Effector memory CD8-positive, alpha-beta T cell (primary cell): ENCODE measurements around the gene FZD8.
A peak's percentile ranks its signal among the peaks of the same experiment; 100 is the strongest.

Experiments
- ATAC-seq: fragments of 150-1000 bp; cut with Tn5 transposase; replicated peaks from 2 replicates; pipeline ENCODE4 v1.10.0; 2021; ENCODE audit warnings: mild to moderate bottlenecking, moderate library complexity
- DNase-seq, 3 experiments: peaks; one replicate each; pipeline ENCODE4 v3.0.0; 2021
- H3K27ac Mint-ChIP-seq, 2 donors: one replicate each; pipeline ENCODE4 v1.8.0; 2022; ENCODE audit warnings: mild to moderate bottlenecking in 2 of 2, mixed read lengths in 2 of 2, moderate library complexity in 2 of 2
- H3K27me3 Mint-ChIP-seq, 2 donors: one replicate each; pipeline ENCODE4 v1.8.0; 2022; ENCODE audit warnings: mixed read lengths in 2 of 2
- H3K36me3 Mint-ChIP-seq: one replicate; pipeline ENCODE4 v1.8.0; 2022; ENCODE audit warnings: mild to moderate bottlenecking, moderate library complexity, mixed read lengths; ENCODE audit not compliant: insufficient read depth
- H3K4me1 Mint-ChIP-seq, 2 donors: one replicate each; pipeline ENCODE4 v1.8.0; 2022; ENCODE audit warnings: low read depth in 2 of 2, mixed read lengths in 2 of 2
- H3K4me3 Mint-ChIP-seq, 2 donors: one replicate each; pipeline ENCODE4 v1.8.0; 2022; ENCODE audit warnings: mild to moderate bottlenecking in 2 of 2, mixed read lengths in 2 of 2, moderate library complexity in 2 of 2
- H3K9me3 Mint-ChIP-seq, 2 donors: one replicate each; pipeline ENCODE4 v1.8.0; 2022; ENCODE audit warnings: mixed read lengths in 2 of 2

Gene FZD8

DNA sequence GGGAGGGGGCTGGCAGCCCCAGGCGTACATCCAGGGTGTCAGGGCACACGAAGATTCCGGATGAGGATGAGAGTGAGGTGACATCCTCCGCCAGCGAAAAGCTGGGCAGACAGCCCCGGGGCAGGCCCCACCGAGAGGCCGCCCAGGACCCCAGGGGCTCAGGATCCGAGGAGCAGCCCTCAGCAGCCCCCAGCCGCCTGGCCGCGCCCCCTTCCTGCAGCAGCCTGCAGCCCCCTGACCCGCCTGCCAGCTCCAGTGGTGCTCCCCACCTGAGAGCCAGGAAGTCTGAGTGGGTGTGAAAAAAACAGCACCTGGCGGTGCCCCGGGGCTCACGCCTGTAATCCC is 33.8 kb downstream of the FZD8 start:
- Mint-ChIP-seq H3K36me3 (no peaks in the 10 kb centered on the region), H3K4me3 (peak overlapping the region in 1 of 2 donors; percentile 27), H3K9me3 (no peaks in the 10 kb centered on the region), H3K27me3 (peaks cover 48 to 71% of the 10 kb centered on the region in 2 donors), H3K4me1 (peaks cover 0 to 5% of the 10 kb centered on the region in 2 donors), H3K27ac (no peak overlapping the region)
- DNase-seq = no peak
- no peak for ATAC-seq

DNA sequence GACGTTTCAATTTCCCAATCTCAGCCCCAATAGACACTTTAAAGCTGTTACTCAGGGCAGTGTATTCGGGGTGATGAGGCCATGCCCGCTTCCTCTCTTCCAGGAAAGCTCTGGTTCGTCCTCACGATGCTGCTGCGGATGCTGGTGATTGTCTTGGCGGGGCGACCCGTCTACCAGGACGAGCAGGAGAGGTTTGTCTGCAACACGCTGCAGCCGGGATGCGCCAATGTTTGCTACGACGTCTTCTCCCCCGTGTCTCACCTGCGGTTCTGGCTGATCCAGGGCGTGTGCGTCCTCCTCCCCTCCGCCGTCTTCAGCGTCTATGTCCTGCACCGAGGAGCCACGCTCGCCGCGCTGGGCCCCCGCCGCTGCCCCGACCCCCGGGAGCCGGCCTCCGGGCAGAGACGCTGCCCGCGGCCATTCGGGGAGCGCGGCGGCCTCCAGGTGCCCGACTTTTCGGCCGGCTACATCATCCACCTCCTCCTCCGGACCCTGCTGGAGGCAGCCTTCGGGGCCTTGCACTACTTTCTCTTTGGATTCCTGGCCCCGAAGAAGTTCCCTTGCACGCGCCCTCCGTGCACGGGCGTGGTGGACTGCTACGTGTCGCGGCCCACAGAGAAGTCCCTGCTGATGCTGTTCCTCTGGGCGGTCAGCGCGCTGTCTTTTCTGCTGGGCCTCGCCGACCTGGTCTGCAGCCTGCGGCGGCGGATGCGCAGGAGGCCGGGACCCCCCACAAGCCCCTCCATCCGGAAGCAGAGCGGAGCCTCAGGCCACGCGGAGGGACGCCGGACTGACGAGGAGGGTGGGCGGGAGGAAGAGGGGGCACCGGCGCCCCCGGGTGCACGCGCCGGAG is 34.4 kb downstream of the FZD8 start:
- H3K4me3 Mint-ChIP-seq = peak overlapping the region; percentile 67 to 69
- no peaks in the 10 kb centered on the region for H3K36me3 Mint-ChIP-seq
- peaks cover 50 to 75% of the 10 kb centered on the region in 2 donors for H3K27me3 Mint-ChIP-seq
- no peaks in the 10 kb centered on the region for H3K9me3 Mint-ChIP-seq
- DNase-seq (no peak), ATAC-seq (no peak)
- peaks cover 0 to 5% of the 10 kb centered on the region in 2 donors for H3K4me1 Mint-ChIP-seq
- no peak overlapping the region for H3K27ac Mint-ChIP-seq

DNA sequence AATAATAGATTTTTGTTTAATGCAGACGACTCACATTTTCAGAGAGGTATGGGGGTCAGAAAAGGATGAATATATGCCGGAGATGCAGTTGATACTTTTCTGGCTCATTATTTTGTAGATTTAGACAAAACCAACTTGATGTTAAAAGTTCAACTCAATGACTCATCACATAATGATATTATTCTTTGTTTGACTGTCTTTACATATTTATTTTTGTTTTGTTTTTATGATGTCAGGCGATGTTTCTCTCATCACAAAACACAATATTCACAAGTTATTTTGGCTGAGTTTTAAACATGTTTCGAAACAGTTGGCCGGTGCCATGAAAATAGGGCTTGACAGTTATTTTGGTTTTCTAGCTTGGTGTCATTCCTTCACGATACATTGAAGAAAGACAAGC is 35.7 kb downstream of the FZD8 start:
- DNase-seq = no peak
- Mint-ChIP-seq H3K4me1 (peaks cover 0 to 5% of the 10 kb centered on the region in 2 donors), H3K36me3 (no peaks in the 10 kb centered on the region), H3K27ac (no peak overlapping the region), H3K27me3 (peaks cover 41 to 68% of the 10 kb centered on the region in 2 donors), H3K4me3 (no peak overlapping the region), H3K9me3 (no peaks in the 10 kb centered on the region)
- no peak for ATAC-seq

DNA sequence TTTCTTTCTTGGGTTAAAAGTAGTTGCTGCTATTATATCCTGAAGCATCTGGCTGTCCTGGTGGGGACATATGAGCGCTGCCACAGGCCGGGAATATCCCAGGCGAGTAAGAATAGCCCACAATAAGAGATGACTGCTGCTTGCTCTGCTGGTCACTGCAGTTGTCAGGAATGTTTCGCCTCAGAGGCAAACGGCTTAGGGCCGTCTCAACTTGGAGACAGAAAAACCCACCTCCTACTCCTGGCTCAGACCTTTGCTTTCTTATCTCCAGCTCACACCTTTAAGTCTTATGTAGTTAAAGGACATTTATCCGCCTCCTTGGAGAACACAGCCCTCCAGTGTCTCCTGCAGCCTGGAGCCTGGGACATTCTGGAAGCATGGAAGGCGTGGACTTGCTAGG is 36.9 kb downstream of the FZD8 start, which contains the start of gene GJD4:
GJD4 (plus strand) TSS at position 151 of the 400 bp plus-strand sequence; CDS start at position 378, 227 bp downstream.
- Mint-ChIP-seq H3K27me3 (peaks cover 44 to 71% of the 10 kb centered on the region in 2 donors), H3K36me3 (no peaks in the 10 kb centered on the region), H3K27ac (no peak within 1 kb of the TSS), H3K9me3 (no peaks in the 10 kb centered on the region), H3K4me3 (no peak within 1 kb of the TSS), H3K4me1 (peaks cover 0 to 5% of the 10 kb centered on the region in 2 donors)
- ATAC-seq (no peak), DNase-seq (no peak)

DNA sequence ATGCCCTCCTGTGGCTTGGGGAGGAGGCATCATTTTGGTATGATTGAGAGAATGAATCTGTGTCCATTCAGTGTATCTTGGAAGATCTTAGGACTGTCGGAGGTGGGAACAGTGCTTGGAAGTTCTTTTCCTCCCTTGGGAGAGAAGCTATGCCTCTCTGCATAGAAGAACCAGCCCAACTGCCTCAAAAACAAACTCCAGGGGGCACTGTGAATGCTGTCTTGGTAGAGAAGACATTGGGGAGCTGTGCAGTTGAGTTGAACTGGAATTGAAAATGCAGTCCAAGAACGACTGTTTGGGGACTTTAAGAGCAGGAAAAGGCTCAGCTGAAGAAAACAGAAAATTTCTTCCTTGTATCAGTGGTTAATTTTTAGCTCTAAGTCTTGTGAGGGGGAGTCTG is 41.9 kb downstream of the FZD8 start:
- Mint-ChIP-seq H3K27ac (no peak overlapping the region), H3K9me3 (no peaks in the 10 kb centered on the region), H3K36me3 (no peaks in the 10 kb centered on the region), H3K27me3 (peaks cover 51 to 66% of the 10 kb centered on the region in 2 donors), H3K4me3 (no peak overlapping the region), H3K4me1 (no peaks in the 10 kb centered on the region)
- DNase-seq (no peak), ATAC-seq (no peak)

DNA sequence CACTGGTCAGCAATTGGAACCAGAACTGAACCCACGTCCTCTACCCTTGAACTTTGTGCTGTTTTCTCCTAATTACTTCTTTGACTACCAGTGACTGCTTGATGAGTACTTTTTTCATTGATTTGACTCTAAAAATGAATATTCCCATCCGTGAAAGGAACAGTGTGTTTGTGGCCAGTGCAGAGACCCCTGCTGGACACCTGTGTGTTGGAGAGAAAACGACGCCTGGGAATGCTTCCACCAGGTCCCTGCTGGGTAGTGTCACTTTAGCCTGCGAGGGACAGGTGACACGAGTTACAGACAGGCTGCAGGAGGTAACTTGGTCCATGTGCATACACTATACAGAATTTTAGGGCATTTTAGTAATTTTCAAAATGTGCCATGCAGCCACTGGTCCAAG is 43.7 kb downstream of the FZD8 start:
- DNase-seq = no peak
- peaks cover 33 to 48% of the 10 kb centered on the region in 2 donors for H3K27me3 Mint-ChIP-seq
- H3K9me3 Mint-ChIP-seq = no peaks in the 10 kb centered on the region
- peaks cover 3% of the 10 kb centered on the region for H3K36me3 Mint-ChIP-seq
- H3K4me3 Mint-ChIP-seq = no peak overlapping the region
- no peak for ATAC-seq
- H3K4me1 Mint-ChIP-seq = no peaks in the 10 kb centered on the region
- no peak overlapping the region for H3K27ac Mint-ChIP-seq

DNA sequence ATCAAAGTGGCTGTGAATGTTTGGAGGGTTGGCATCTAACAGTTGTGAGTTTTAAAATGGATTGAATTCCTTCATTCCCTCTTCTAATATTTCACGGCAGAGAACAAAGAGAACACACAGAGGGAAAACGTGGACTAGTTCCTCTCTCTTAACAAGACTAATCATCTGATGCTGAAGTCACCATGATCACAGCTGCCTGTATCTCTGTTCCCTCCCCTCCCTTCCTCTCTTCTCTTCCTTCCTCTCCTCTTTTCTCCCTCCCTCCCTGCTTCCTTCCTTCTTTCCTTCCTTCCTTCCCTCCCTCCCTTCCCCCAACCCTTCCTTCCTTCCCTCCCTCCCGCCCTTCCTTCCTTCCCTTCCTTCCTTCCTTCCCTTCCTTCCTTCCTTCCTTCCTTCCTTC is 47.0 kb downstream of the FZD8 start:
- Mint-ChIP-seq H3K4me1 (no peaks in the 10 kb centered on the region), H3K9me3 (peaks cover 2 to 7% of the 10 kb centered on the region in 2 donors), H3K27ac (no peak overlapping the region), H3K27me3 (peaks cover 22 to 23% of the 10 kb centered on the region in 2 donors), H3K4me3 (no peak overlapping the region), H3K36me3 (peaks cover 3% of the 10 kb centered on the region)
- no peak for DNase-seq
- ATAC-seq = no peak

DNA sequence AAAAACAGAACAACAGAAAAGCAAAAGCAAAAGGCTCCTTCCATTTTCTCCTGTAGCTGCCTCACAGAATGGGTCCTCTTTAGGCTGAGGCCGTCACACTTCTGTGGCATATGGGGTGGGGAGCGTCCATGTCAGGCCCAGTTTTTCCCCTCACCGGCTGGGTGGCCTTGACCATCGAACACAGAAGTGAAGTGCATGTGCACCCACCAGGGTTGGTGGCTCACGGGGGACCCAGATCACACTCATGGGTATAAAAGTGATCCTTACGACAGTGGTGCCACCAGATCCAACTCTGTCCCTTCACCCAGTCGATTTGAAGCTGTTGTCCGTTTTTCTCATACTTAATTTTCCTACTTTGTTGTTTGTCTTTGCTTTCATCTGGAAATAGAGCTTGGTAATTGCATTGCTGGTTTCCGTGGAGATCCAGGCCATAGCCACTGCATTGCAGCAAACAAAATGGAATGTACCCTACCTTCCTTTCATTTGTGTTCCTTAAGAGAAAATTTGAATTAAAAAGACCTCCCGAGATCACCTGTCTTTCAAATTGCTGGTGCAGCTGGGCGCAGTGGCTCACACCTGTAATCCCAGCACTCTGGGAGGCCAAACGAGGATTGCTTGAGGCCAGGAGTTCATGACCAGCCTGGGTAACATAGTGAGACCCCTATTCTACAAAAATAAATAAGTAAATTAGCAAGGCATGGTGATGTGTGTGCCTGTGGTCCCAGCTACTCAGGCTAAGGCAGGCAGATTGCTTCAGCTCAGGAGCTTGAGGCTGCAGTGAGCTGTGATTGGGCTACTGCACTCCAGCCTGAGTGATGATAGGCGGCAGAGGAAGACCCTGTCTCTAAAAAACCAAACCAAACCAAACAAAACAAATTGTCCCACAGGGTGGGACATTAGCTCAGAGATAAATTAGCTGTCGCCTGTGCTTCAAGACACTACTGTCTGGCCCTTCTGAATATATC is 47.7 kb downstream of the FZD8 start:
- Mint-ChIP-seq H3K4me3 (no peak overlapping the region), H3K27ac (no peak overlapping the region), H3K27me3 (peaks cover 15 to 16% of the 10 kb centered on the region in 2 donors), H3K9me3 (peaks cover 2 to 7% of the 10 kb centered on the region in 2 donors), H3K4me1 (no peaks in the 10 kb centered on the region), H3K36me3 (peaks cover 3% of the 10 kb centered on the region)
- DNase-seq (no peak), ATAC-seq (no peak)

DNA sequence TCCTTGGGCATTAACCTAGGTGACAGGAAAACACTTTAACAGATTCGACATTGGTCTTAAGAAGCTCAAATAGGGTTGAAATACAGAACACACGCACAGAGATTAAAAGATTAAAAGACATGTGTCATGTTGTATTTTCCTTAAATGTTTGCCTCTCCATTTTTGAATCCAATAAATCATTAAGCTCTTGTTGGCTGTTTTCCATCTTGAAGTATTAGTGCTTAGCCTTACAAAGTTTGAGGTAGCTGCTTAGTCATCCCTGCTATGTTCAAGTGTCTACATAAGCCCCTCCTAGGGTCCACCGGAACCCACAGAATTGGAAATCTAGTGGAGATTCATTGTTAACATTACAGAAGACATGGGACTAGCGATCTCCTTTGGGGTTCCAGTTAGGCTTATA is 49.7 kb downstream of the FZD8 start:
- Mint-ChIP-seq H3K27ac (no peak overlapping the region), H3K27me3 (peaks cover 11 to 16% of the 10 kb centered on the region in 2 donors), H3K4me1 (no peaks in the 10 kb centered on the region), H3K9me3 (peaks cover 2 to 7% of the 10 kb centered on the region in 2 donors), H3K36me3 (peaks cover 3% of the 10 kb centered on the region), H3K4me3 (no peak overlapping the region)
- ATAC-seq (no peak), DNase-seq (no peak)

DNA sequence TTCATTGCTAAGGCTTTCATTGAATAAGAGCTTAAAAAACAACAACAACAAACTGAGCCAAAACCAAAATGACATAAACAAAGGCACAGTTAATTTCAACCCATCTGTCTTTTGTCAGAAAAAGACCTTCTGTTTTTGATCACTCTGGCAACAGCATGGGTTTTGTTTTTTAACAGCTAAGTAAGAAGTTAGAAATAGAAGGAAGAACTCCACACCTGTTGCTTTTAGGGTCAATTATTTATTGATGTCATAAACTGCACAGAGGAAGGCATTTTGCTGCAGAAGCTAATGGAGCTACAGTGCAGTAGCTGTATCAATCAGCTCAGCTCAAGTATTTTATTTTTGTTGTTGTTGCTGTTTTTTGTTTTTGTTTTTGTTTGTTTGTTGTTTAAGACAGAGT is 53.3 kb downstream of the FZD8 start:
- H3K4me3 Mint-ChIP-seq = no peak overlapping the region
- DNase-seq (no peak), ATAC-seq (no peak)
- H3K9me3 Mint-ChIP-seq = peaks cover 2 to 7% of the 10 kb centered on the region in 2 donors
- peaks cover 28 to 50% of the 10 kb centered on the region in 2 donors for H3K27me3 Mint-ChIP-seq
- no peaks in the 10 kb centered on the region for H3K36me3 Mint-ChIP-seq
- no peaks in the 10 kb centered on the region for H3K4me1 Mint-ChIP-seq
- no peak overlapping the region for H3K27ac Mint-ChIP-seq
